CD1c-positive myeloid dendritic cell (primary cell): Measurements from ENCODE around the gene NOX4.
"Not testable (repeated sequence)": the region's sequence is repeated elsewhere in the genome, so short reads cannot be mapped to it uniquely, and the experiment has no call there.

ENCODE experiments used
- DNase-seq: peaks from one replicate; pipeline ENCODE4 v3.0.0-alpha.2; 2016; ENCODE audit errors: extremely low spot score

NOX4 gene

GRCh38 chr11:89379976-89380771 lies 111.0 kb downstream of the NOX4 start:
- not testable (repeated sequence) for DNase-seq

DNA sequence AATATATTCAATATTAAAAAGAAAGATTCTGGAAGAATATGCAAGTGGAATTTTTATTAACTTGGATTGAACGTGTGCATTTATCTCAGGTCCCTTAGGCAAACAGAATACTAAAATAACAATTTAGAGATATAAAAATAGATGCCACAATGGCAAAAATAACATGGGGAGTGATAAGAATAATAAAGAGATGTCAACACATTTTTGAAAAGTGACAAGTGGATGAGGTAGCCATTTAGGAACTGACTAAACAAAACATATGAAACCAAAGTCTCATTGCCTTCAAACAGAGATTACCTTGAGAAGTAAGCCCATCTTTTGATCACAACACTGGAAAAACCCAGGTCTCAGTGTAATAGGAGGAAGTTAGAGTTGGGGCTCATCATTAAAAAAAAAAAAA lies 112.2 kb downstream of the NOX4 start:
- DNase-seq: not testable (repeated sequence)

- DNase-seq: not testable (repeated sequence)
Measured at GRCh38 chr11:89369356-89369755, 121.8 kb downstream of the NOX4 start.

GRCh38 chr11:89364856-89365255 lies 126.3 kb downstream of the NOX4 start:
- not testable (repeated sequence) for DNase-seq

- DNase-seq: no peak
Measured at GRCh38 chr11:89361734-89362133, 129.4 kb downstream of the NOX4 start.

DNA sequence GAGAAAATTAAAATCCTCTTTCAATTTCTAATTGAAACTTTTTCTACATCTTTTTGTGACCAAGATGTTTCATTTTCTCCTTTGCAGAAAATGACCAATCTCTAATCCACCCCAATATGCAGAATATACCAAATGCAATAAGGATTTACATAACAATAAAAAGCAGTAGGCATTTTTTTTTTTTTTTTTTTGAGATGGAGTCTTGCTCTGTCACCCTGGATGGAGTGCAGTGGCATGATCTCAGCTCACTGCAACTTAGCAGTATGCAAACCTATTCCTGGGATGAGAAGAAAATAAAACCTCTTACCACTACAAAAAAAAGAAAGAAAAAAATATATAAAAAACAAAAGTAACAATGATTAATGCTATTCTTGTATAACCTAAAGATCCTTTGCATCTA lies 132.0 kb downstream of the NOX4 start:
- DNase-seq: not testable (repeated sequence)

GRCh38 chr11:89358761-89359160 lies 132.4 kb downstream of the NOX4 start:
- no peak for DNase-seq

DNA sequence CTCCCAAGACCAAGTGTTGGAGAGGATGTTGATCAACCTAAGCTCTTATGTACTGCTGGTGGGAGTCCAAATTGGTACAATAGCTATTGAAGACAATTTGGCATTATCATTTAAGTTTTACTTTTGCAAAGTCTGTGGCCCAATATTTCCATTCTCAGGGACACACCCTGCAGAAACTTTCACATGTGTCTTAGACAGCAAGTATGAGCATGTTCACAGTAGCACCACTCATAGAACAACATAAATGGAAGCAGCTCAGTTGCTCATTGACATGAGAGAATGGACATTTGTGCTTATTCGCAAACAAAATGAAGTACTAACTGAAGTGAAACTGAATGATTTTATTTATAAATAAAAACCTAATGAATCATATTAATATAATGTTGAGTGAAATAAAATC lies 135.5 kb downstream of the NOX4 start:
- no peak for DNase-seq

DNA sequence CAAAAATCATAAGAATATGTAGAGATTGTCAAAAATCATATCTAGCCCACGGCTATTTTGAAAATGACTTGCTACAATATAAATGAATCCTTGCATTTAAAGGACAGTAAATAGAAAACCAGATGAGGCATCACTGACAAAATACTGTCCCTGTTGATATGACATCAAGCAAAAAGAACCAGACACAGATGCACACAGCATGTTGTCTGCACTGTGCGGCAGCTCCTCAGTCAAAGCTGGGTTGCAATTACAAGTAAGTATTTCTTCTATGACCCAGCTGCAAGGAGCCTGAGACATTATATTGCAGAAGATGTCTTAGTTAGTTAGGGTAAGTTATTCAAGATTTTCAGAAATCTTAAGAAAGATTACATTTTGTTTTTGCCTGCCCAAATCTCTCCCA lies 136.7 kb downstream of the NOX4 start:
- DNase-seq: not testable (repeated sequence)

DNA sequence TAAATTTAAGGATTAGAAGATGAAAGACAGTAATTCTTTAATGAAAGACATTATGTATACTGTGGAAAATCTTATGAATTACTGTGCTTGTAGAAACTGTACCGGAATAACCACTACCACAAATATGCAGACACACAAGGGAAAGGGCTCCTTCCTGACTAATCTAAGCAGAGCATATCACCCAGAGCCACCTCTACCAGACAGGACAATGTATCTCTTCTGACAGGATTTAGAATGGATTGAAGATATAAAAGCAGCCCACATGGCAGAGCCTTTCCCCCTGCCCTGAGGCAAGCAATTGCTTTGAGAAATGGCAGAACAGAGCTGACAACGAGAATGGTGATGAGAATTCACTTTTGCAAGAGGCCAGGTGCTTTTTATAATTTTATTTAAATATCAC lies 144.1 kb downstream of the NOX4 start:
- DNase-seq: no peak

GRCh38 chr11:89346601-89347000 lies 144.6 kb downstream of the NOX4 start:
- no peak for DNase-seq

GRCh38 chr11:89342880-89343572 lies 148.1 kb downstream of the NOX4 start:
- DNase-seq: not testable (repeated sequence)

DNA sequence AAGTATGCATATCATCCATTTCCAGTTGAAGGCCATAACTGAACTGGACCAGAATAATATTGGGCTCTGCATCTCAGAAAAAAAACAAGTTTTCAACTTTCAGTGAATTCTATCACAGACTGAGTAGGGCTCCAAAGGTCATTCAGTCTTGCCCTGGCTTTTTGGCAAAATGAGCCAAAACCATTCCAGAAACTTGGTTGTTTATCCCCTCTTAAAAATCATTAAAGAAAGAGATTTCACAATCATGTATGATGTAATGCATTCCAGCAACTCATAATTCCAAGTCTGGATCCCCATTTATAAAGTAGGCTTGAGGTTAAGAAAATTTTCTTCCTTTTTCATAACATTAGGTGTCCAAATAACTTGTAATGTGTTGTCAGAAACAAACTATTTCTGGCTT lies 150.7 kb downstream of the NOX4 start:
- not testable (repeated sequence) for DNase-seq

DNA sequence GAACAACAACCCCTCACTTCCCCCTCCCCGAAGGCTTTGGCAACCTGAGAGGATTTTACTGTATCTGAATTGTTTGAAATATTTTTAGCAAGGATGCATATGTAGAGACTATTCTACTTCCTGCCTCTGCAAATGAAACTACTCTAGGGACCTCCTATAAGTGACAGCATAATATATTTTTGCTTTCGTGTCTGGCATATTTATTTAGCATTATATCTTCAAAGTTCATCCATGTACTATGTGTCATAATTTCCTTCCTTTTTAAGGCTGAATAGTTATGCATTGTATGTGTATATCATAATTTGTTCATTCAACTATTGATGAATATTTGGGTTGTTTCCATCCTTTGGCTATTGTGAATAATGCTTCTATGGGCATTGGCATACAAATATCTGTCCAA lies 153.1 kb downstream of the NOX4 start:
- DNase-seq: not testable (repeated sequence)

GRCh38 chr11:89337100-89337650 lies 154.0 kb downstream of the NOX4 start:
- not testable (repeated sequence) for DNase-seq

DNA sequence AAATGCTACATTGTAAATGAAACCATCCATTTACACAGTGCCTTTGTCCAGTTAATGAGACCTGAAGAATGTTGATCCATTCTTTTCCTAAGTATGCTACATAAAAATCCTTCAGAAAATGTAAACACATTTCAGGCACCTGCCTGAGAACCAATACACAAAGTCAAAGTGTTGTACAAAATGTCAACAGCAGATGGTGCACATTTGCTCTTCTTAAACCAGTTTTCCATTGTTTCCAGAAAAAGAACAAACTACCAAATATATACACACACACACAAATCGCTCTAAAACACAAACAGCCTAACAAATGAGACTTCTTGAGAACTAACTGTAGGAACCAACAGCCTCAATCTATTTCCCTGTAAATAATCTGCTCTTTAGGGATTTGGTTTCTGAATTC lies 157.5 kb downstream of the NOX4 start:
- DNase-seq: not testable (repeated sequence)

DNA sequence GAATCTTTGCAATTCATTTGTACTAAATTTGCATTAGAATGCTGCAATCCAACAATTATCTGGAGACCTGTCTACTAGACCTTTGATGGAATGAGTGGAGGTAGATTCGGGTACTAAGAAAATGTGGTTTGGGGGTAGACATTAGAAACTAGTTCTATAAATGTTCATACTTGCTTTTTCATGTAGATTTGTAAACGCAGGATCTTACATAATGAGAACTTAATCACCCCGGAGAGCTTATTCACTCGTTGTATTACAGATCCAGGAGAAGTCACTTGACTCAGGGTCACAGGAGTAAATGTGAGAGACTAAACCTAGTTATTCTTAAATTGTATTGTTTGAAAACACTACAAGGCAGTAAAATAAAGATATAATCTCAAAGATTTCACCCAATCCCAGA lies 159.2 kb downstream of the NOX4 start:
- DNase-seq: not testable (repeated sequence)

- DNase-seq: no peak
Measured at GRCh38 chr11:89327885-89328284, 163.3 kb downstream of the NOX4 start.

- no peak for DNase-seq
Measured at GRCh38 chr11:89321401-89321800, 169.8 kb downstream of the NOX4 start.

DNA sequence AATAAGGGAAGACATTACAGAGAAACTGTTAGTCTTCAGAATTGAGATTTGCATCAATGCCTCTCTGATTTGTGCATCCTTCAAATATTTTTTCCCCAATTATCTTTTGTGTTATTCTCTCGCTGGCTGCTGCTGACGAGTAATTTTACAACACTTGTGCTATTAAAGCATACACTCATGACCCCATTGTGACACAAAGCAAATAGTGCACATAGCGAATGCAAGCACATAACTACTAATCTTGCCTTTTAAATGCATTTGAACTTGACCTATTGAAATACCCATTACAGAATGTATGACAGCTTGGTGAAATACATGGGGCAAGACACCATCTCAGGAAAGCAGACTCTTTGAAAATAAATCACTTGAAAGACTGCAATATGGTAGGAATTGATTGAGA lies 180.6 kb downstream of the NOX4 start:
- DNase-seq: not testable (repeated sequence)

DNA sequence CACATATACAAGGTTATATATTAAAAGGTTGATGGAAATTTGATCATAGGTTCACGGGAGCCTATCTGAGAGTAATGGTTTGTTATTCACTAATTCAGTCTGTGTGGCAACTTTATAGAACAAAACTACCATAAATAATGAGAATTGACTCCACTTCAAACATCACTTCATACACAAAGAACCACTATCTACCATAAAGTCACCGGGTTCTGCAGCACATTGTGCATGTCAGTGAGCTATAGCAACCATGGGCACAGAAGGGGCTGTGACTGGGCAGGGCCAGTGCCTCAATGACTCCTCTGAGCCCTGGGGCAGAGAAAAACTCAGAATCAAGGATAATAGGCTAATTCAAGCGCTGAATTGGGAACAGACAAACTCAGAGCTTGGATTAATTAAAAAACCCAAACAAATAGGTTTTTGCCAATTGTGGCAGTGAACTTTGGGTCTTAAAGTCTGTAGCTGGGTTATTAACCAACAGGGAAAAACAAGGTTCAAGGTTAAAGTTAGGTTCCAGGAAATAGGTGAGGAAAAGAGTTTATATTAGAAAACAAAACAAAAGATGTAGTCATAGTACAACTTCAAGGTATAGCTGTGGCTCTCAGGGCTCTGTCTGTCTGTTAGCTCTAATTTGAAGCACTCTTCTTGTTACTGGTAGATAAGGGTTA lies 181.7 kb downstream of the NOX4 start:
- DNase-seq: not testable (repeated sequence)

- DNase-seq: not testable (repeated sequence)
Measured at GRCh38 chr11:89308272-89308671, 182.9 kb downstream of the NOX4 start.
